LNCAP (cell line): ENCODE results near the gene INSIG1.

Source experiments
- CTCF ChIP-seq: fragments of 450-650 bp; IDR thresholded peaks from 2 replicates; pipeline ENCODE4 v1.5.1; 2017; ENCODE audit warnings: mild to moderate bottlenecking

The INSIG1 gene

GRCh38 chr7:155276042-155276799, 21.5 kb upstream of the INSIG1 start:
- no peak for TF ChIP-seq CTCF

- TF ChIP-seq CTCF = no peak
Observed at GRCh38 chr7:155276800-155277375, 20.8 kb upstream of the INSIG1 start.

GRCh38 chr7:155277385-155277994, 20.2 kb upstream of the INSIG1 start:
- TF ChIP-seq CTCF = no peak

GRCh38 chr7:155278921-155279320, 18.8 kb upstream of the INSIG1 start:
- TF ChIP-seq CTCF = no peak

GRCh38 chr7:155279787-155280445, 17.8 kb upstream of the INSIG1 start:
- TF ChIP-seq CTCF = no peak

- no peak for TF ChIP-seq CTCF
Observed at GRCh38 chr7:155280446-155281397, 17.0 kb upstream of the INSIG1 start.
